HG03439 (cell line): ENCODE measurements around the gene HTR1E.
"Not testable (repeated sequence)": the region's sequence is repeated elsewhere in the genome, so short reads cannot be mapped to it uniquely, and the experiment has no call there.

Experiments used
- ATAC-seq: cut with Tn5 transposase; IDR thresholded peaks from one replicate; pipeline ENCODE4 v1.9.1; 2021; ENCODE audit warnings: mild to moderate bottlenecking, moderate library complexity; ENCODE audit not compliant: unreplicated experiment

HTR1E gene, protein sequence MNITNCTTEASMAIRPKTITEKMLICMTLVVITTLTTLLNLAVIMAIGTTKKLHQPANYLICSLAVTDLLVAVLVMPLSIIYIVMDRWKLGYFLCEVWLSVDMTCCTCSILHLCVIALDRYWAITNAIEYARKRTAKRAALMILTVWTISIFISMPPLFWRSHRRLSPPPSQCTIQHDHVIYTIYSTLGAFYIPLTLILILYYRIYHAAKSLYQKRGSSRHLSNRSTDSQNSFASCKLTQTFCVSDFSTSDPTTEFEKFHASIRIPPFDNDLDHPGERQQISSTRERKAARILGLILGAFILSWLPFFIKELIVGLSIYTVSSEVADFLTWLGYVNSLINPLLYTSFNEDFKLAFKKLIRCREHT

DNA sequence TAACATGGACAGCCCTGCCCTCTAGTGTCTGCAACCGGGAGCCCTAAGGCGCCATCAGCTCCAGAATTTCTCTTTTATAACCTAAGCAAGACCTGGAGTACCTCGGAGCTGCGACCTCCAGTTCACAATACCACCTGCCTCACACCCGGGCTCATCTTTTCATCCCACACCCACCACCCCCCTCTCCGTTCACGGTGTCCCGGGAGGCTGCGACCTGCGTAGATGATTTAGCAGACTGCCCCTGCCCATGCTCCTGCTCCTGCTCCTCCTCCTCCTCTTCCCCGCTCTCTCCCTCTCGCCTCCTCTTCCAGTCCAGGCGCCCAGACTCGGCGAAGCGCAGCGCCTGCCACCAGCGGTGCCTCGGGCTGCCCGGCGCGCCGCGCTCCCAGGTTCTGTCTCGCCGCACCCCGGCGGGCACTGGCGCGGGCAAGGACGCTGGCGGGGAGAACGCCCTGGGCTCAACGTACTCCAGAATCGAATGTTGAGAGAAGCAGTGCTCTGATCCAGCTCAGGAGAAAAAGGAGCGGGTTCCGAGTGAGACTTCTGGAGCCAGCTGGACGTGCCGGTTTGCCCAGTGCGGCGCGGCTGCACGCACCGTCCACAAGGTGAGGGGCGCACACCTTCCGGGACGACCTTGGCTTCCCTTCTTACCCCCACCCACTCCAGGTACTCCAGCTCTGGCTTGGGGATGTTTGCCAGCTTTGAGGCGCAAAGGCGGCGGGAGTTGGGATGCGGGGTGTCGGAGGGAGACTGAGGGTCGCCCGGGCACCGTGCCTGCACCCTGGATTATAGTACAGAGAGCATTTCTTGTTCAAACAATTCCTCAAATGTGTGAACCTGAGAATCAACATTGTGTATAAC, at the start of gene HTR1E:
HTR1E (plus strand) TSS at position 310 of the 861 bp plus-strand sequence. CDS start 77,807 bp downstream, outside the sequence.
- ATAC-seq = no peak

DNA sequence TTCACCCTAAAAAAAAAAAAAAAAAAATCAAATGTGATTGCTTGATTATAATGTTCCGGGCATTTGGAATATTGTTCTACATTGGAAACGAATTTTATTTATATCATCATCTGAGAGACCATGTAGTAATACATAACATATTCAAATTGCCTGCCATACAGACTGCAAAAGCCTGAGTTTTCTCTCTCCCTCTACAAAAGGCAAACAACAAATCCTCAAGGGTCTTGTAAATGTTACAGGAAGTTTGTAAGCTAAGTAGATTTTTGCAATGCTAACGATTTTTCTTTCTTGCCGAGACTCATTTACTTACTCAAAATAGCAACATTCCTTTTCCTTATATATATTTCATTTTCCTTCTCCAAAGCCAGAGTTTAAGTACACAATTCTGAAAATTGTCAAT, 49.0 kb upstream of the HTR1E start:
- ATAC-seq = no peak

DNA sequence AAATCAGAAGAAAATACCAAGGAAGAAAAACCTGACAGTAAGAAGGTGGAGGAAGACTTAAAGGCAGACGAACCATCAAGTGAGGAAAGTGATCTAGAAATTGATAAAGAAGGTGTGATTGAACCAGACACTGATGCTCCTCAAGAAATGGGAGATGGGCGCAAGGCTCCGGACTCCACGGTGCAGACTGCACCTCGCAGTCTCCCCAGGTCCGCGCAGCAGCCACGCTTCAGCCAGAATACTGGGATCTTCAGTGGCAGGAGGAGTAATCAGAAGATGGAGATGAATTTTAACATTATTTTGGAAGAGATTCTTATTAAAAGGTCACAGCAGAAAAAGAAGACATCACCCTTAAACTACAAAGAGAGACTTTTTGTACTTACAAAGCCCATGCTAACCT, 40.1 kb upstream of the HTR1E start:
- ATAC-seq = not testable (repeated sequence)

DNA sequence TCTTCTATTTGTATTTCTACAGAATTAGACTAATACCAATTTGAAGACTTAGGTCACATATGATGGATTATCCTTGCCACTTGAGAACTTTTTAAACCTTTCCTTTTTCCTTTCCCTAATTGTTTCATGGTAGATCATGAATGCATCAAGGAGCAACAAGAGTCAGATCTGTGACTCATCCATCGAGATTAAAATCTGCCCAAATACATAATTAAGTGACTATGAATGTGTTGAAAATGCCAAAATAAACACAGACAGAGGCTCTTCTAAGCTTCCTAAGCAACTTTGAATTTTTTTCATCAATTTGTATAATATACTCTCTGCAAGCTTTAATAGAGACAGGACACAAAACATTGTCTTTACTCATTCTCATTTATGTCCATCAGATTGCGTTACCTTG, 23.5 kb upstream of the HTR1E start:
- no peak for ATAC-seq

DNA sequence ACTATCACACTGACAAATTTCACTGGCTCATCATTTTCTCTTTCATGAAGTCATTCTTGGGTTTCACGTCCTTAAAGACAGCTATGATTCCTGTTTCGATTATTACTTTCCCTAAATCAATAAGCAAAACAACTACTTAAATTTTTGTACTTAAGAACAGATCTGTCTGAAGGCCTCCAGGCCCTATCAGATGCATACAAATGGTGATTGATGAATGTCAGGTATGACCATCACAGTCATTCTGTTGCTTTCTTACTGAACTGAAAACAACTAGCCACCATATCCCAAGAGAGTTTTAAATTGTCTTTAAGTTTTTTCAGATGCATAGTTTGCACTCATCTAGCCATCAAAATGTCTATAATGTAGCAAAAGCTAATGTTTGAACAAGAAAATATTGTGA, 20.9 kb upstream of the HTR1E start:
- no peak for ATAC-seq

DNA sequence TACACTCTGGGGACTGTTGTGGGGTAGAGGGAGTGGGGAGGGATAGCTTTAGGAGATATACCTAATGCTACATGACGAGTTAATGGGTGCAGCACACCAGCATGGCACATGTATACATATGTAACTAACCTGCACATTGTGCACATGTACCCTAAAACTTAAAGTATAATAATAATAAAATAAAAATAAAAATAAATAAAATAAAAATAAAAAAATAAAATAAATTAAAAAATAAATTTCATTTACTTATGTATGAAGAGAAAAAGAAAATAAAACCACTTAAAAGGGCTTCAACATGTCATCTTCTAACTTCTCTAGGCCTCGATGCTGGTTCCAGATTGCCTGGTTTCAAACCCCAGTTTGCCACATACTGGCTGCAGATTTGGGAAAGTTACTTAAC, 10.2 kb upstream of the HTR1E start:
- not testable (repeated sequence) for ATAC-seq

DNA sequence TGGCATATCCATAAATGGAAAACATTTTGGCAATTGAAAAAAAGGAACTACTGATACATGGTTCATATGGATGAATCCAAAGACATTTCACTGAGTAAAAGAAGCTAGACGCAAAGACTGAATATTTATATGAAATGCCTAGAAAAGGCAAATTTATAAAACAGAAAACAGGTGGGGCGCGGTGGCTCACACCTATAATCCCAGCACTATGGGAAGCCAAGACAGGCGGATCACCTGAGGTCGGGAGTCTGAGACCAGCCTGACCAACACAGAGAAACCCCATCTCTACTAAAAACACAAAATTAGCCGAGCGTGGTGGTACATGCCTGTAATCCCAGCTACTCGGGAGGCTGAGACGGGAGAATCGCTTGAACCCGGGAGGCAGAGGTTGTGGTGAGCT, 9.5 kb upstream of the HTR1E start:
- ATAC-seq = not testable (repeated sequence)

DNA sequence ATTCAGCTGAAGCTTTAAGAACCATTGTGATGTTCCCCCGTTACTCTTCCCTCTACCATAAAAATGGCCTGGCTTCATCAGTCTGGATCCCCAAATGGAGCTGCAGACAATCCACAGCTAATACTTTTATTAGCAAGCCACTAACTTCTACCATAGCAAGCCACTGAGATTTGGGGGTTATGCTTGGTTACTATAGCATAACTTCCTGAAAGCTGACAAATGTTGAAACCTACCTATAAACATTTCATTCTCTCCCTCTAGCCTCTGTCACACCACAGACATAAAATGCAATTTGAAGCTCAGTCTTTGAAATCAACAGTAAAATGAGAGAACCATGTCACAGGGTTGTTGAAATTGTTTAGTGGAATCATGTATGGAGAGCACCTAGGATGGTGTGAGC, 3.0 kb upstream of the HTR1E start:
- no peak for ATAC-seq

DNA sequence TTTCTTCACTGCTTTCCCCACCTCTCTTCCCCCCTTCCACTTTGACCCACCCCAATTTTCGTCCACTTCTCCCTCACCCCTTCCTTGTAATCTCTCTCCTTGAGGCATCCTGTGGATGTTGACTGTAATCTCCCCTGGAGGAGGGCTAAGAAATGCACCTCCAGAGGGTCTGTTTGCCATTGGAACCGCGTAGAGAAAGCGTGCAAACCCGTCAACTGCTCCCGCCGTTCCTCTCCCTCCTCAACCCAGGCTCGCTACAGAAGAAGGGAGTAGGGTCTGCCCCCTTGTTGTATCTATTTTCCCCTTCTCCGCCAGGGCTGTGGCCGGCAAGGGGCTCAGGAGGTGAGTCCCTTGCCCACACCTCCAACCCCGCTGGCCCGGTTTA, 502 bp upstream of the HTR1E start:
- ATAC-seq = no peak

DNA sequence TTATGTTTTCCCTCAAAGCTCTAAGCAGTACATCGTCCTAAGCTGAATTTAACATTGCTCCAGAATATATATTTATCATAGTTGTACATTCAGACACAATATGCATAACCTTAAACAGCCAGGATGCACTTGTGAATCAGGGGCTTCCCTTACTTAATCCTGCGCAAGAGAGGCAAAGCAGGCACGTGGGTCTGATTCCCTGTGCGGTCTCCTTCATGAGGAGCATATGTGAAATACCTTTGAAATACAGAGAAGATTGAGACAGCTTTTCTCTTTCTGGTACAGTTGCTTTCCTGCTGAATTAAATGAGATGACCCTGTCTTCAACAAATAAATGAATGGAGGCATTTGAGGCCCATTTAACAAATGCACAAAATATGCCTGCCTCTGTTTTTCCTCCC, 1.5 kb downstream of the HTR1E start:
- ATAC-seq = no peak

DNA sequence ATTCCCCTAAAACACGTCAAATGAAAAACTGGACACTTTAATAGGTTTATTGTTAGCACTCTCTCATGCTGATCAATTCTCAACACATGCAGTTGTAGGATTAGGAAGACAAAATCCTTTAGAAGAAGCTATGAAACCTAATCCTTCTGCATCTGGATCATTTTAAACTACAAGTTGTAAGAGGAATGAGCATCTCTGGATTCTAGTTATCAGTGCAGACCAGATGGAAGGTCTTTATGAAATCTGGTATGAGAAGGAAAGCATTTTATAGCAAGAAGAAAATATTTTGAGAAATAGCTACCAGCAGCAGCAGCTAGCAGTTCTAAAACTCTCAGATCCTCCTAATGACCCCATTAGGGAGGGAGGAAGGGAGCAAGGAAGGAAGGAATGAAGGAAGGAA, 4.1 kb downstream of the HTR1E start:
- ATAC-seq = no peak

DNA sequence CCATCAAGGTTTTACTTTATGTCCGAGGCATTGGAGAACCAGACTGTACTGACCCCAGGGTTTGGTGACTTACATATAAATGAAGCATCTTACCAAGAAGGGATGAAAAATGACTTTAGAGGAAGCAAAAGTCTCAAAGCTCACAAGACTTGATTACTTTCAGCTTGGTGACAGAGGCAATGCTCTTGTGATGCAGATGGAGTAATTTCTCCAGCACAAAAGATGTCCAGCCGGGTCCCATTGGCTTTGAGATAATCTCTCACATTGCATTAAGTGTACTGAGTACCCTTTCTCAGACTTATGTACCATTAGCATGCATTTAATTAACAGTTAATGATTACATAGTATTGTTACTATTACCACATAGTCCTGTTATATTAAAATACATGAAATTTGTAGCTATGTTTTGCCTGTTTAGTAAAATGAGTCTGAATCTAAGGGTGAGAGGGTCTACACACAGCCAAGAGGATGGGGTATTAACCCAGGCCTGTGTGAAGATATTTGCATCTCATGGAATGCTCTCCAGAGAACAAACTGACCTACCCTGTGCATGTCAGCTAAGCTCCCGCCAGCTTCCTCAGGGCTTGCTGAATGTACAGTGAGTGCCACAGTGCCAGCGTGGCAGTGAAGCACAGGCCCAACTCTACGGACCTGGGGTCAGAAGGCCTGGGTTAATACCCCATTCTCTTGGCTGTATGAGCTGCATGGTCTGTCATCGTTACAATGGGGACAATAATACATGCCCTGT, 5.6 kb downstream of the HTR1E start:
- no peak for ATAC-seq

DNA sequence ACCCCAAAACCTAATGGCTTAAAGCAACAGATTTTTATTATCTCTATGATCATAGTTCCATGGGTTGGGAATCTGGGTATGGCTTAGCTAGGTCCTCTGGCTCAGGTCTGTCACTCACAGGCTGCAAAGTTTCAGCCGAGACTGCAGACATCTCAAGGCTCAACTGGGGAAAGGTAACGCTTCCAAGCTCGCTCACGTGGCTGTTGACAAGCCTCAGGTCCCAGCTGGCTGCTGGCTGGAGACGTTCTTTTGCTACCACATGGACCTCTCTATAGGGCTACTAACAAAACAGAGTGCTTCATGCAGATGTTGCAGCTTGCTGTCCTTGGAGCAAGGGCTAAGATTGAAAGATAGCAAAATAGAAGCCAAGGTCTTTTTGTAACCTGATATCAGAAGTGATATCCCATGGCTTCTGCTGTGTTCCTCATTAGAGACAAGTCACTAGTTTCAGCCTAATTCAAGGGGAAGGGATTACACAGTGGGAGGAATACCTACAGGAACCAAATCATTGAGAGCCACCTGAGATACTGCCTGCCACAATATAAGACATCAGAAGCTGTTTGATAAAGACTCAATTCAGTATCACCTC, 6.6 kb downstream of the HTR1E start:
- no peak for ATAC-seq

DNA sequence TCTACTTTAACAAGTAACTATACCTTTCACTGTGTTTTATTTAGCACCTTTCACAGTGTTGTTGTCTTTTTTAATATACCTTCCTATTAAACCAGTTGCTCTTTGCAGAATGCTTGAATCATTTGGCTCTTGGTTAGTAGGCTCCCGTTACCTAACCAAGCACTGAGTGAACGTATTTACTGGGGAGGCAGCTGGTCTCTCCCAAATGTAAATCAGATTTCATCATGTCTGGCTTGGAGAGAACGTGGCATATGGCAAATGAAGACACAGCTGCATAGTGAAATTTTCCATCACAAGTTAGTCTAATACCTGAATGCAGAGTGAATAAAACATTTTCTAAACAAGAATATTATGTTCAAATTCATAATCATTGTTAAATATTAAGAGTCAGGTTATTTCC, 12.4 kb downstream of the HTR1E start:
- ATAC-seq = no peak

DNA sequence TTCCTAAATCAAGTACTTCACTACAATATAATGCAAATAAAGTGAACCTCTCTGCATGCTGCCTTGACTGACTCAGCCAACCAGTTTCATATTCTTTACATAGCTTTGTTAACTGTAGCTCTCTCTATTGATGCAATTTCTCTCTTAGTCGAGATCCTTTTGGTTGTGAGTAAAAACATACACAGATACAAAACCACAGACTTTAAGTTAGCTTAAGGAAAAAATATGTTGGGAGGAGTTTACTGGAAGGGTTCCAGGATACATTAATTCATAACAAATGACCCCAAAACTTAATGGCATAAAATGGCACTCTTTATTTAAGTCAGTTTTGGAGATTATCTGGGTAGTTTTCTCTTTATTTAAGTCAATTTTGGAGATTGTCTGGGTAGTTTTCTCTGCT, 15.7 kb downstream of the HTR1E start:
- ATAC-seq = no peak

DNA sequence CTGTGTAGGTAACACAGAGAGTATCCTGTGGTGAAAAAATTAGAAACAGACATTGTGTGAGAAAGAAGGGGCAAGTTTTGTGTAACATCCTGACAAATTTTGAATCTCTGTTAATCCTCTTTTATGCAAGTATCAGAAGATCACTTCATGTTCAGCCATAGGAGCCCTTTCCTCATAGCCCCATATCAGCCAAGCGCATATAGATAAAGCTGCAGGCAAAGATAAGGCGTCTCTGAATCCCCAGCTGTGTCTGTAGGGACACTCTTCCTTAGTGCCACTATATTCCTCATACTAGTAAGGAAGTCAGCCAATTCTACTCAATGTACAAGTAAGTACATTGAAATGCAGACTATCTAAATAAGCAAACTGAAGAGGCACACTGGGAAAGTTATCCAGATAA, 22.3 kb downstream of the HTR1E start:
- no peak for ATAC-seq

DNA sequence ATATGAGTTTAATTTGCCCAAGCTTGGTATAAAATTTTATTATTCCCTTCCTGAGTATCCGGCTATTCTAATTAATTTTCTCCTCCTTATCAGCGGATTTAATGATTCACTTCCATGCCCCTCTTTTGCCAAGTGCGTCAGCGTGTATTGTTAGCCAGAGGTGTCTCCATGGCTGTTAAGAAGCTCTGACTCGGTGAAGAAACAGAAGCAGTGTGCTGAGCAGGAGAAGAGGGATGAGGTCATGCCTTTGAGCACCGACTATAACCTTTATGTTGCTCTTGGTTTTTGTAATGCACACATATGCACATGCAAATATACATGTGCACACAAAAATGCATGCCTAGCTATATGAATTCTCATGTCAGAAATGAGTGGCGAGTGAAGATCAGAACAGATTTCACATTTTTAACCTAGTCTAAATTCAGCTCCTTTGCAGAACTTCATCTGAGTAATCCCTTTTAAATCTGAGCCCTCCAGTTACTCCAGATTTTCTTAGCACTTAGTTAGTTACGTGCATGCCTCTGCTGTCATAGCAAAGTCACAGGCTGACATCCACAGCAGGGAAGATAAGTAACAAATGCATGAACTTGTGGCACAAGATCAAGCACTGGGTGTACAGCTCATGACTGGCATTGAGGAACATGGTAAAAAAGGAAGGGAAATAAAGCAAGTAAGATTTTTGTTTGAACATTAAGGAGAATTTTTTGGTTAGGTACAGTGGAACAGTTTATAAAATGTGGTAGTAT, 24.3 kb downstream of the HTR1E start:
- ATAC-seq = no peak

DNA sequence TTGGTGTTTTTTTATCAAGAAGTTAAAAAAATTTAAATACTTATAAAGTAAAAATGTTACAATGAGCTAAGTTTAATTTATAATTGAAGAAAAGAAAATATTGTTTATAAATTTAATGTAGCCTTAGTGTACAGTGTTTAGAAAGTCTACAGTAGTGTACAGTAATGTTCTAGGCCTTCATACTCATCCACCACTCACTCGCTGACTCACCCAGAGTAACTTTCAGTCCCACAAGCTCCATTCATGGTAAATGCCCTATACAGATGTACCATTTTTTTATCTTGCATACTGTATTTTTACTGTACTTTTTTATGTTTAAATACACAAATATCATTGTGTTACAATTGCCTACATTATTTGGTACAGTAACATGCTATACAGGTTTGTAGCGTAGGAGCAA, 26.0 kb downstream of the HTR1E start:
- ATAC-seq = no peak

DNA sequence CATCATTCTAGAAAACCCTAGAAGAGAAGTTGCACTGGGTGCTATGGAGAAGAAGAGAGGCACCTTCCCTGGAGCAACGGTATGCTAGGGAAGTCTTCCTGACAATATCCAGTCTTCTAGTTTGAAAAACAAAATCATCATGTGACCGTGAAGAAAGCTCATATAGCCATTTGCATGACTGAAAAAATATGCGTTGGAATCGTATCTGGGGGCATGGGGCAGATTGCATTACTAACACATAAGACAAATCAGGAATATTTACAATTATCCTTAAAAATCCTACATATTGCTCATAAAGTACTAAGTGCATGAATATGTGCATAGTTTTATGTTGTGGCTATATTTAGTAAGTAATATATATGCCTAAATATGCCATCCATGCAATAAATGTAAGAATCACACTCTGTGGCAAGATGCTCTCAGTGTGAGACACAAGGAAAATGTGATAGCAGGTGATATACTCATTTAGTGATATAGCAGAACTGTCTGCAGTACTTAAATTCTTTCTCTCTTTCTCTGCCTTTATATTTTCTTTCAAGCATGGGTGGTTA, 26.8 kb downstream of the HTR1E start:
- ATAC-seq = no peak

DNA sequence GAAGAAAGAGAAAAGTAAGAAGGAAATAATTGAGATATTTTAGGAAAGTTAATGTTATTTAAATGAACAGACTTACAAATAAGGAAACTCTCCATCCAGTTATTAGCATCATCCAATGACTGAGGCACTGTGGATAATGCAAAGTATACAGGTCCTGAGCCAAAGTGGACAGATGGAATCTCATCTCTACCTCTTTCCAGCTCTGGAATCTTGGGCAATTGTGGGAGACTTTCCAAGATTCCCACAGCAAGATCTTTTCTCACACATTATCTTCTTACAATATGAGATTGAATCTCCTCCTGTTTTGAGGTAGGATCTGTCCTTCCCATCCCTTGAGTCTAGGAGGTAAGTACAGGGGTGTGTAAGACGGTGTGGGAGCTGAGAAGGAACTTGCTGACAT, 28.9 kb downstream of the HTR1E start:
- ATAC-seq = no peak
